ENCODE results near the gene CERS6. TPM values are rescaled to one million over a fixed set of nuclear protein-coding genes. Genes with fewer than 3 reads are reported as not detected.

CERS6 gene
- total RNA-seq, 1 donor from 2014 or later, result 30.8 TPM

DNA sequence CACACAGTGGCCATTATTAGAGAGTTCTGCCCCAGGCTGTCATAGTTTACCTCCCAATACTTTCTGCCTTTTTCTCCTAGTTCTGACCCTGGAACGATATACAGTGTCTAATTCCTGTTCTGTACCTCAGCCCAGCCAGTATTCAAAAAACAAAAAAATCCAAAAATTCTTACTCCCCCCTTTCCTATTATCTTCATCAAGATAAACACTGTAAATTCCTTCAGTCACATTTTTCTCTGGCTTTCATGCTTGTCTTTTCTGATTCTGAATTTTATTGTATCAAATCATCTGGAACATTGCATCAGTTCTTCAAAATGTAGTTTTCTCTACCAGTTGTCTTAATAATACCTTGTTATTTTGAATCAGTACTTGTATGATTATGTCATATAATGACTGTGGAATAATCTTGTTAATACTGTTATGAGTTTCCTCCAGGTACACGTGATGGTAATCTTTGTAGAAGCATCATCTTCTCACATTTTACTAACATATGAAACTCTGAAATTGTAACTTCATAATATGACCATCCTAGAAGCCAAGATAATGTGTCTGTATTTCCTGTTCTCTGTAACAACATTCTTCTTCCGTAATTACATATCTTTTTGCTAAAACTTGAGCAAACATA lies 267.3 kb downstream of the CERS6 start:
- H3K4me3 ChIP-seq (ENCODE audit: low read length in 3 of 3), result no peak overlapping the region
- no peak overlapping the region for H3K9ac ChIP-seq (ENCODE audit: low read depth in 1 of 3, low read length in 3 of 3)
- H3K36me3 ChIP-seq (ENCODE audit: control insufficient read depth in 3 of 3, insufficient read depth in 3 of 3, low read length in 3 of 3), result no peaks in the 10 kb centered on the region
- H3K9me3 ChIP-seq (ENCODE audit: control insufficient read depth in 3 of 3, low read length in 3 of 3), result no peaks in the 10 kb centered on the region
- H3K27ac ChIP-seq (ENCODE audit: low read depth, low read length), result no peak overlapping the region
- H3K27me3 ChIP-seq (ENCODE audit: control insufficient read depth in 3 of 3, insufficient read depth in 3 of 3, low read length in 3 of 3), result no peaks in the 10 kb centered on the region
- peaks cover 3 to 9% (median 7%) of the 10 kb centered on the region in 3 donors for H3K4me1 ChIP-seq (ENCODE audit: control insufficient read depth in 3 of 3, insufficient read depth in 3 of 3, low read length in 3 of 3)

DNA sequence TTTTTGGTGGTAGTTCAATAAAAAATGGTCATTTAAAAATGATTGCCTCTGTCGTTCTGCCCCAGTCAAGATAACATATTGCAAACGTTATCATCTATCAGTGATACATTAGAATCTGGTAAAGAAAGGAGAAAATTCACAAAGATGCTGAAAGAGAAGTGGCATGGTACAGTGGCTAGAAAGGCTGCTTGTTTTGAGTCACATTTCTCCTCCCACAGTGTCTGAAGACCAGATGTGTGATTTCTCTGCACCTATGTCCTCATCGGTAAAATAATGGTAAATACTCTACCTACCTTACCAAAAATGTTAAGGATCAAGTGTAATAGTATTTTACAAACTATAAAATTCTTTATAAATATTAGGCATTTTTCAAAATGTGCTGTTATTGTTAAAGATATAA lies 270.3 kb downstream of the CERS6 start:
- no peak overlapping the region for H3K4me3 ChIP-seq (ENCODE audit: low read length in 3 of 3)
- no peak overlapping the region for H3K27ac ChIP-seq (ENCODE audit: low read depth, low read length)

DNA sequence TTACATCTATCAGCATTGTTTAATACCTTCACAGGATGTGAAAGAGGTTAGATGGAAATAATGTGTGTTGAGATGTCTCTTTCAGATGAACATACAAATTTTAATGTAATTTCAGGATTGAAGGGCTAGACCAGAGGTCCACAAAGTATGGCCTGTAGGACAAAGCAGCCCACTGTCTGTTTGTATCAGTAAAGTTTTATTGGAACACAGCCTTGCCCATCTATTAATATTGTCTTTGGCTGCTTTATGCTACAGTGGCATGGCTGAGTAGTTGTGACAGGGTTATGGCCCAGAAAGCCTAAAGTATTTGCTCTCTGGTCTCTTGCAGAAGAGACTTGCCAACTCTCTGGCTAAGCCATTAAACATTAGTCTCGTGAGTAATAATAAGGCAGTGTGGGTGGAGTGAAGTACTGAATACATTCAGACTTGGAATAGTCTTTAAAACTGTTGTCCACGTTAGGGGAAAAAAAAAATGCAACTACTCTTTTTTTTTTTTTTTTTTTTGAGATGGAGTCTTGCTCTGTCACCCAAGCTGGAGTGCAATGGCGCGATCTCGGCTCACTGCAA lies 271.9 kb downstream of the CERS6 start:
- no peaks in the 10 kb centered on the region for H3K36me3 ChIP-seq (ENCODE audit: control insufficient read depth in 3 of 3, insufficient read depth in 3 of 3, low read length in 3 of 3)
- H3K4me1 ChIP-seq (ENCODE audit: control insufficient read depth in 3 of 3, insufficient read depth in 3 of 3, low read length in 3 of 3), result peaks cover 0 to under 1% (median 0%) of the 10 kb centered on the region in 3 donors
- no peak overlapping the region for H3K27ac ChIP-seq (ENCODE audit: low read depth, low read length)
- H3K27me3 ChIP-seq (ENCODE audit: control insufficient read depth in 3 of 3, insufficient read depth in 3 of 3, low read length in 3 of 3), result no peaks in the 10 kb centered on the region
- no peaks in the 10 kb centered on the region for H3K9me3 ChIP-seq (ENCODE audit: control insufficient read depth in 3 of 3, low read length in 3 of 3)
- H3K9ac ChIP-seq (ENCODE audit: low read depth in 1 of 3, low read length in 3 of 3), result no peak overlapping the region
- no peak overlapping the region for H3K4me3 ChIP-seq (ENCODE audit: low read length in 3 of 3)

More for the DNA sequence above, 270.3 kb downstream of the CERS6 start:
- Histone ChIP-seq H3K9ac (ENCODE audit: low read depth in 1 of 3, low read length in 3 of 3) (no peak overlapping the region), H3K36me3 (ENCODE audit: control insufficient read depth in 3 of 3, insufficient read depth in 3 of 3, low read length in 3 of 3) (no peaks in the 10 kb centered on the region), H3K4me1 (ENCODE audit: control insufficient read depth in 3 of 3, insufficient read depth in 3 of 3, low read length in 3 of 3) (peaks cover 3 to 9% (median 7%) of the 10 kb centered on the region in 3 donors), H3K9me3 (ENCODE audit: control insufficient read depth in 3 of 3, low read length in 3 of 3) (no peaks in the 10 kb centered on the region), H3K27me3 (ENCODE audit: control insufficient read depth in 3 of 3, insufficient read depth in 3 of 3, low read length in 3 of 3) (no peaks in the 10 kb centered on the region)

DNA sequence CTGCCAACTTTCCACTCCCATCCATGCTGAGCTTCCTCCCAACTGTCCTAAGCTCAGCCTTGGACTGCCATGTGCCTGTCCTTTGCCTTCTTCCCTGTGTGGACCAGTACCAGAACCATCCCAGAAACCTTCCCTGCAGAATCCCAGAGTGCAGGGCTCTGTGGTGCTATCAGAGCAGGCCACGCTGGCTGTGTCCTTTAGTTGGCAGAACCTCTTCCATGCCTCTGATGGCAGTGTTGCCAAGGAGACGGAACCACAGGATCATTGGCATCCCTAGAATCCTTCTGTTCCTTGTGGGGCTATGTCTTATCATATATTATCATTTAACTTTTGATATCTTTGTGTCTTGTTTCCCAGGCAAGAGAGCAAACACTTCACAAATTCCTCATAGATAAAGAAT lies 273.4 kb downstream of the CERS6 start:
- Histone ChIP-seq H3K9me3 (ENCODE audit: control insufficient read depth in 3 of 3, low read length in 3 of 3) (no peaks in the 10 kb centered on the region), H3K27ac (ENCODE audit: low read depth, low read length) (no peak overlapping the region), H3K36me3 (ENCODE audit: control insufficient read depth in 3 of 3, insufficient read depth in 3 of 3, low read length in 3 of 3) (no peaks in the 10 kb centered on the region), H3K27me3 (ENCODE audit: control insufficient read depth in 3 of 3, insufficient read depth in 3 of 3, low read length in 3 of 3) (no peaks in the 10 kb centered on the region), H3K4me3 (ENCODE audit: low read length in 3 of 3) (no peak overlapping the region), H3K9ac (ENCODE audit: low read depth in 1 of 3, low read length in 3 of 3) (no peak overlapping the region), H3K4me1 (ENCODE audit: control insufficient read depth in 3 of 3, insufficient read depth in 3 of 3, low read length in 3 of 3) (peaks cover 0 to 4% (median 3%) of the 10 kb centered on the region in 3 donors)

DNA sequence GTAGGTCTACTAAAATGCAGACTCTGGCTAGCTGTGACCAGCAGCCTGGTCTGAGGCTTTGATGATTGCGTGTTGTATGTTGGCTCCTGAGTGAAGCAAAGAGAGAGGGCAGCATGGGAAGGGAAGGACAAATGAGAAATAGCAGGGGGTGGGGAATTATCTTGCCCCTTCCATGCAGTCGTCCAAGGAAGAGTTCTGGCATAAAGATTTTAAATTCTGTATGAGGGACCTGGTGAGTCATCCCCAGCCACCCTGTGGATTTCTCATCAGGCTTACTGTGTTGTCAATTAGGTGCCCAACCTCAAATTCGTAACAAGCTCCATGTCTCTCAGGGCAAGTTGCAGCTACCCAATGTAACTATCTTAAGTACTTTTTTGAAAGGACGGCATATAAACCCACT lies 274.3 kb downstream of the CERS6 start:
- H3K27ac ChIP-seq (ENCODE audit: low read depth, low read length), result no peak overlapping the region
- H3K9ac ChIP-seq (ENCODE audit: low read depth in 1 of 3, low read length in 3 of 3), result no peak overlapping the region
- no peaks in the 10 kb centered on the region for H3K36me3 ChIP-seq (ENCODE audit: control insufficient read depth in 3 of 3, insufficient read depth in 3 of 3, low read length in 3 of 3)
- H3K4me3 ChIP-seq (ENCODE audit: low read length in 3 of 3), result no peak overlapping the region
- no peaks in the 10 kb centered on the region for H3K27me3 ChIP-seq (ENCODE audit: control insufficient read depth in 3 of 3, insufficient read depth in 3 of 3, low read length in 3 of 3)
- H3K9me3 ChIP-seq (ENCODE audit: control insufficient read depth in 3 of 3, low read length in 3 of 3), result no peaks in the 10 kb centered on the region
- H3K4me1 ChIP-seq (ENCODE audit: control insufficient read depth in 3 of 3, insufficient read depth in 3 of 3, low read length in 3 of 3), result peaks cover 3 to 7% (median 6%) of the 10 kb centered on the region in 3 donors

DNA sequence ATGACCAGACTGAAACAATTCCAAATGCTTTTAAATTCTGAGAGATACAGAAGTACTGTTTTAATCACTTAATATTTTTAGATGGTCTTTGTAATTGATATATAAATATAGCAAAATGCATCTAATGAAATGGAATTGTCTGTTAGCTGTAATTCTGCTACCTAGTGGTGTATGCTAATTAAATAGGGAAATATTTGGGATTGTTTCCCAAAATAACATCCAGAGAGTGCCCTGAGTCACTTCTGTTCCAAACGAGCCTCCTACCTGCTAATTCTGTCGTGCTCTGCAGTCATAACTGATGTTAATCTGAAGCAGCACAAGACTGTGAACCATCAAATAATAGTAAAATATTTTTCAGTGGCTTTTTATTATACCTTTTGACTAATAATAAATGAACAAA lies 274.9 kb downstream of the CERS6 start:
- Histone ChIP-seq H3K27ac (ENCODE audit: low read depth, low read length) (no peak overlapping the region), H3K27me3 (ENCODE audit: control insufficient read depth in 3 of 3, insufficient read depth in 3 of 3, low read length in 3 of 3) (no peaks in the 10 kb centered on the region), H3K9me3 (ENCODE audit: control insufficient read depth in 3 of 3, low read length in 3 of 3) (no peaks in the 10 kb centered on the region), H3K36me3 (ENCODE audit: control insufficient read depth in 3 of 3, insufficient read depth in 3 of 3, low read length in 3 of 3) (no peaks in the 10 kb centered on the region), H3K4me3 (ENCODE audit: low read length in 3 of 3) (no peak overlapping the region), H3K4me1 (ENCODE audit: control insufficient read depth in 3 of 3, insufficient read depth in 3 of 3, low read length in 3 of 3) (peaks cover 3 to 7% (median 6%) of the 10 kb centered on the region in 3 donors), H3K9ac (ENCODE audit: low read depth in 1 of 3, low read length in 3 of 3) (no peak overlapping the region)

DNA sequence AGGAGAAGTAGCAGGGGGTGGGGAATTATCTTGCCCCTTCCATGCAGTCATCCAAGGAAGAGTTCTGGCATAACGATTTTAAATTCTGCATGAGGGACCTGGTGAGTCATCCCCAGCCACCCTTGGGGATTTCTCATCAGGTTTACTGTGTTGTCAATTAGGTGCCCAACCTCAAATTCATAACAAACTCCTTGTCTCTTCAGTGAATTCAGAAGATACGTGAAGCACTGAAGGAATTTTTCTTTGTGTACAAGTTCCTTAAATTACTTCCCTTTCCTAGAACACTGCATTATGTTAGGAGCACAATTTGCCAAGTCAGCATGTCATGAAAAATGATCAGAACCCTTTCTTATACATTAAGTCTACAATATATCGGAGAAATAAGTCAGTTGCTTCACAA lies 275.5 kb downstream of the CERS6 start:
- no peak overlapping the region for H3K4me3 ChIP-seq (ENCODE audit: low read length in 3 of 3)
- no peaks in the 10 kb centered on the region for H3K36me3 ChIP-seq (ENCODE audit: control insufficient read depth in 3 of 3, insufficient read depth in 3 of 3, low read length in 3 of 3)
- no peaks in the 10 kb centered on the region for H3K27me3 ChIP-seq (ENCODE audit: control insufficient read depth in 3 of 3, insufficient read depth in 3 of 3, low read length in 3 of 3)
- no peak overlapping the region for H3K9ac ChIP-seq (ENCODE audit: low read depth in 1 of 3, low read length in 3 of 3)
- peaks cover 3 to 7% (median 6%) of the 10 kb centered on the region in 3 donors for H3K4me1 ChIP-seq (ENCODE audit: control insufficient read depth in 3 of 3, insufficient read depth in 3 of 3, low read length in 3 of 3)
- H3K9me3 ChIP-seq (ENCODE audit: control insufficient read depth in 3 of 3, low read length in 3 of 3), result no peaks in the 10 kb centered on the region
- H3K27ac ChIP-seq (ENCODE audit: low read depth, low read length), result no peak overlapping the region

DNA sequence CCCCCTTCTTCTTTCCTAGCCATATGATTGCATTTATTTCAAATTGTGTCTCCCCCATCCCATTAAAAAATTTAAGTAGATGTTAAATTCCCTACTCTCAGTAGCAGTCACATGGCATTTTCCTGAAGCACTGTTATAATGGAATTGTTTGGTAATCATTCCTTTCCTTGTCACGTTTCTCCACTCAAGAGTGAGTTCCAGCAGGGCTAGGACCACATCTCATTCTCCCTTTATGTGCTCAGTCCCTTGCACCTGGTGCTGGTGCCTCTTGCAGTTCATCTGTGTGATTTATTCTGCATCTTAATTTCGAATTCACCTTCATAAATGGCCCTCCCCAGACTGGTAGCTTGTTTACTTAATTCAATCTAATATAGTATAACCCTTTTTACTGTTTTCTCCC lies 276.0 kb downstream of the CERS6 start:
- H3K27ac ChIP-seq (ENCODE audit: low read depth, low read length), result no peak overlapping the region
- H3K4me3 ChIP-seq (ENCODE audit: low read length in 3 of 3), result no peak overlapping the region
- H3K9ac ChIP-seq (ENCODE audit: low read depth in 1 of 3, low read length in 3 of 3), result no peak overlapping the region
- H3K36me3 ChIP-seq (ENCODE audit: control insufficient read depth in 3 of 3, insufficient read depth in 3 of 3, low read length in 3 of 3), result no peaks in the 10 kb centered on the region
- no peaks in the 10 kb centered on the region for H3K9me3 ChIP-seq (ENCODE audit: control insufficient read depth in 3 of 3, low read length in 3 of 3)
- no peaks in the 10 kb centered on the region for H3K27me3 ChIP-seq (ENCODE audit: control insufficient read depth in 3 of 3, insufficient read depth in 3 of 3, low read length in 3 of 3)
- H3K4me1 ChIP-seq (ENCODE audit: control insufficient read depth in 3 of 3, insufficient read depth in 3 of 3, low read length in 3 of 3), result peaks cover 3 to 7% (median 6%) of the 10 kb centered on the region in 3 donors

DNA sequence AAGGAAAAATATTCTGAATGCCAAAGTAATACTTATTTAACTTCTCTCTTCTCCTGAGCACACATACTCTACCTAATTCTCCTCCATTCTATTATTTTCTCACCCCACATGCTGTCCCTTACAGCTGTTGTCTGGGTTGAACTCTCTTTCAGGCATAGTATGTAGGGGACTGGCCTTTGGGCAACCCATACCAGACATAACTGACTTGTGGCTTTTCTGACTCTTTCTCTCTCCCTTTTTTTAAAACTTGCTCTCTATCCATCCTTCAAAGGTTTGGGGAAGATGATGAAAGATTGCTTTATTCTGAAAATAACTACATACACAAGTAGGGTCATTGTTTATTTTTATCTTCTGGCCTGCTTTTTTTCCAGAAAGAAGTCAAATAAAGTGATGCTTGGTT lies 276.4 kb downstream of the CERS6 start:
- no peaks in the 10 kb centered on the region for H3K27me3 ChIP-seq (ENCODE audit: control insufficient read depth in 3 of 3, insufficient read depth in 3 of 3, low read length in 3 of 3)
- peaks cover 3 to 7% (median 6%) of the 10 kb centered on the region in 3 donors for H3K4me1 ChIP-seq (ENCODE audit: control insufficient read depth in 3 of 3, insufficient read depth in 3 of 3, low read length in 3 of 3)
- H3K36me3 ChIP-seq (ENCODE audit: control insufficient read depth in 3 of 3, insufficient read depth in 3 of 3, low read length in 3 of 3), result no peaks in the 10 kb centered on the region
- no peaks in the 10 kb centered on the region for H3K9me3 ChIP-seq (ENCODE audit: control insufficient read depth in 3 of 3, low read length in 3 of 3)
- no peak overlapping the region for H3K4me3 ChIP-seq (ENCODE audit: low read length in 3 of 3)
- no peak overlapping the region for H3K27ac ChIP-seq (ENCODE audit: low read depth, low read length)
- no peak overlapping the region for H3K9ac ChIP-seq (ENCODE audit: low read depth in 1 of 3, low read length in 3 of 3)

DNA sequence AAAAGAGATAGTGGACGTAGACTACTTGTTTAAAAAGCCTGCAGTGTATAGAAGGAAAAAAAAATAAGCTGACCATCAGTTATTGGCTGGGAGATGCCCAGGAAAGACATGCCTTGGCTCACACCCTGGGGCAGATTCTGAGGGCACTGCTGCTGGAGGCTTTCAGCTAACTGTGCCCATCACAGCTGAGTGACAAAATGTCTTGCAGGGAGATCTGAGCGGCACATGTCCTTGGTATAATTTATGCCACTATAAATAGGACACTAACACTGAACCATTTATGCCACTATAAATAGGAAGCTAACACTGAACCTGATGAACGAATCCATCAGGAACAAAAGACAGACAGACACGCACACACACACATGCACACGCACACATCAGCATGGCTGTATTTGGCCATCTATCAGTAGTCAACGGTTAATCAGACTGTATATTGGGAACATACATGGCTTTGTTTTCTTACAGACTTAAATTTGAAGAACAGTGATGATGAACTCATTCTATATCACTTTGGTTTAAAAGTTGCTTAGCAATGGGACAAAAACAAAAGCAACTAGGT lies 278.2 kb downstream of the CERS6 start:
- Histone ChIP-seq H3K27me3 (ENCODE audit: control insufficient read depth in 3 of 3, insufficient read depth in 3 of 3, low read length in 3 of 3) (no peaks in the 10 kb centered on the region), H3K9me3 (ENCODE audit: control insufficient read depth in 3 of 3, low read length in 3 of 3) (no peaks in the 10 kb centered on the region), H3K4me3 (ENCODE audit: low read length in 3 of 3) (no peak overlapping the region), H3K4me1 (ENCODE audit: control insufficient read depth in 3 of 3, insufficient read depth in 3 of 3, low read length in 3 of 3) (peaks cover 3 to 7% (median 6%) of the 10 kb centered on the region in 3 donors), H3K9ac (ENCODE audit: low read depth in 1 of 3, low read length in 3 of 3) (peak overlapping the region in 1 of 3 donors; percentile 17), H3K36me3 (ENCODE audit: control insufficient read depth in 3 of 3, insufficient read depth in 3 of 3, low read length in 3 of 3) (no peaks in the 10 kb centered on the region), H3K27ac (ENCODE audit: low read depth, low read length) (peak overlapping the region; percentile 24)

All from skeletal muscle tissue (tissue), 4 donors.